Hepatic stellate cell (primary cell): ENCODE measurements around the gene UCHL1.
"Not testable (repeated sequence)": the region's sequence is repeated elsewhere in the genome, so short reads cannot be mapped to it uniquely, and the experiment has no call there.

Experiments used
- DNase-seq: peaks from one replicate; pipeline ENCODE4 v3.0.0; 2011; ENCODE audit warnings: low spot score

Gene UCHL1

DNA sequence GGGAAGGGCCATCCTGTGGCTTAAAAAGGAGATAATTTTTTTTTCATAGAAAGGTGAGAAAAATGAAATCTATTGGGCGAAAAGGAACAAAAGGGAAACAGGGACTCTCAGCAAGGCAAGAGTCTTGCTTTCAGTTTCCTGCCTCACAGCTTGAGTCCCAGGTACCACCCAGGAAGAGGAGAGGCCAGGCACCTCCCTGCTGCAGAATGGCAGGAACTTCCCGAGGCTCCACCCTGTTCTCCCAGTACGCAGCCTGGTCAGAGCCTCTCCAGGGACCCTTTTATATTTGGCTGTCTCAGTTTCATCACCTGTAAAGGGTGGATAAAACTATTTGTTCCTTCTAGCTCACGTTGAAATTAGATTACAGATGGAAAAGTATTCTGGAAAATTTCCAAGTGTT lies 33.8 kb downstream of the UCHL1 start:
- no peak for DNase-seq

DNA sequence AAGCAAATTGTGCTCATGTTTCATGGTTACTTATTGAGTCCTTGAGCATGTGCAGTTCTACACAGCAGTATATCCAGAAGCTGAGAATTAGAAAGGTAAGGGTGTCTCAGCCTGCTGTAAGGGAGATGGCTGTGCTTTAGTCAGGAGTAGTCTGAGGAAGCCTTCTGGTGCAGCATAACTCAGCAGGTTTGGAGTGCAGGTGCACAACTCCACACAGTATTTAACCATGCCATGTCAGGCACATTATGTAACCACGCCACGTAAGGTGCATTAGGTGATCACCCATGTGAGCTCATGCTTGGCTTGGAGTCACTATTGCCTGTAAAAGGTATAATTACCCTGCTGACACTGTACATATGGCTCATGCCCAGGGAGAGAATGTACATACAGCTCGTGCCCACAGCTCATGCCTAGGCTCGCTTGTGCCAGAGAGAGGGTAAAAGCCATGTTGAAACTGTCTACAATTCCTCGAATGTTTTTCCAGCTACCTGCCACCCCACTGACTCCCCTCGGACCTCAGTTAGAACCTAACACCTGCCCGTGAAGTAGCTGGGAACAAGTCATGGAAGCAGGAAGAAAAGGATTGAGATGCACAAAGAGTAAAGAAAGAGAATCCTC lies 37.8 kb downstream of the UCHL1 start:
- DNase-seq: no peak

DNA sequence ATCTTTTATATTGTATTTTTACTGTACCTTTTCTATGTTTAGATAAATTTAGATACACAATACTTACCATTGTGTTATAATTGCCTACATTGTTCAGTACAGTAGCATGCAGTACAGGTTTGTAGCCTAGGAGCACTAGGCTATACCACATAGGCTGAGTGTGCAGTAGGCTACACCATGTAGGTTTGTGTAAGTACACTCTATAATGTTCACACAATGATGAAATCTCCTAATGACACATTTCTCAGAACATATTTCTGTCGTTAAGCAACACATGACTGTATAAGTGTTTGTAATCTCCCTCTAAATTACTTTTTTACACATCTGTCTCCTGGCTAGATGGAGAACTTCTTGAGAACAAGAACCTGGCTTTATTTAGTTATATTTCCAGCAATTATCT lies 40.3 kb downstream of the UCHL1 start:
- DNase-seq: no peak

DNA sequence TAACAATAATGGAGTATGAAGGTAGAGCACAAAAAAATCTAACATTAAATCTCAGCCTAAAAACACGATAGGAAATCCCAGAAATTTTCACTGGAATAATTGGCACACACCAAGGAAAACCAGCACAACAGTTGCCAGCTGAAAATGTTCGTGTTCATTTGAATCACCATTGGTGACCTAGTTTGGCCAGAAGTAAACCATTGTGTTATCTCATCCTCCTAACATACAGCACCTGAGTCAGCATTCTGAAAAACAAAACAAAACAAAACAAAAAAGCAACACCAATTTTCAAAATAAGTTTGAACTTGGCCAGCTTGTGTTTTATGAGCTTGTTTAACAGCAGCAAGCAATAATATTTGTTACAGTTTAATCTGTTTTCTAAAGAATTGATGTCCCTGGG lies 41.1 kb downstream of the UCHL1 start:
- DNase-seq: no peak

DNA sequence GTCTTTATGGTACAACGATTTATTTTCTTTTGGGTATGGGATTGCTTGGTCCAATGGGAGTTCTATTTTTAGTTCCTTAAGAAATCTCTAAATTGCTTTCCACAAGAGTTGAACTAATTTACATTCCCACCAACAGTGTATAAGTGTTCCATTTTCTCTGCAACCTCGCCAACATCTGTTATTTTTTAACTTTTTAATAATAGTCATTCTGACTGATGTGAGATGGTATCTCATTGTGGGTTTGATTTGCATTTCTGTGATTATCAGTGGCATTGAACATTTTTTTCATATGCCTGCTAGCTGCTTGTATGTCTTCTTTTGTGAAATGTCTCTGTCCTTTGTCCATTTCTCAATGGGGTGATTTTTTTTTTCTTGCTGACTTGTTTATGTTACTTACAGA lies 42.8 kb downstream of the UCHL1 start:
- DNase-seq: no peak

DNA sequence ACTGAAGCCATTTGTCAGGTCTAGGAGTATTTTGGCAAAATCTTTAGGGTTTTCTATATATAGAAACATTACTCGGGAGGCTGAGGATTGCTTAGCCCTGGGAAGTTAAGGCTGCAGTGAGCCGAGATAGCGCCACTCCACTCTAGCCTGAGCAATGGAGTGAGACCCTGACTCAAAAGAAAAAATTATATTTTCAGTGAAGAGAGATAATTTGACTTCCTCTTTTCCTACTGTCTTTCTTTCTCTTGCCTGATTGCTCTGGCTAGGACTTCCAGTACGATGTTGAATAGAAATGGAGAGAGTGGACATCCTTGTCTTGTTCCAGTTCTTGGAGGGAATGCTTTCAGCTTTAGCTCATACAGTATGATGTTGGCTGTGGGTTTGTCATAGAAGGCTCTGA lies 44.4 kb downstream of the UCHL1 start:
- DNase-seq: no peak

DNA sequence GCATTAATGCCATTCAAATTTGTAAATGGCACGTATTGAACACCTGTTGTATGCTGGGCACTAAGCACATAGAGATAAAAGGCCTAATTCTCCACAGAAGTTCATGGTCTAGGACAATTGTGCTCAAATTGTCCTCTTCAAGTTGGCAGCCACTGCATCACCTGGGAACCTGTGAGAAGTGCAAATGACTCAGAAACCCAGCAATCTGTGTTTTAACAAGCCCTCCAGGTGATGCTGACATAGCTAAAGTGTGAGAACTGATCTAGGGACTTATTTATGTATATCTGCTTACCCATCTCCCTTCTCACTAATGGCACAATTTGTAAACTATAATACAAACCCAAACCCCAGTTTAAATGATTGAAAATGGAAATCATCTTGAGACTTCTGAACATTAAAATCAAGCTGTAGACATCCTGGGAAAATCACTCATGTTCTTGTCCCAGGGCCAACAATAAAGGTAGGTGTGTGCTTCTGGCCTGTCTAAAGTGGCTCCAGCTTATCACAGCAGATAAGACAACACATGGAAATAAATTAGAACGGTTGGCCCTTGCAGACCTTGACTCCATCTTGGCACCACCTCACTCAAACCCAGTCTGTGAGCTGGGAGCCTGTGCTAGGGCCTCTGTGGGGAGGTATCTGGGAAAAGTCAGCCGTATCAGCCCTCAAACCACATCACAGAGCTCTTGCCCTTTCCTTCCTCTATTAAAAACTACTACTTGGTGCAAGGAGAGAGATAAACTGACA lies 46.8 kb downstream of the UCHL1 start:
- no peak for DNase-seq

DNA sequence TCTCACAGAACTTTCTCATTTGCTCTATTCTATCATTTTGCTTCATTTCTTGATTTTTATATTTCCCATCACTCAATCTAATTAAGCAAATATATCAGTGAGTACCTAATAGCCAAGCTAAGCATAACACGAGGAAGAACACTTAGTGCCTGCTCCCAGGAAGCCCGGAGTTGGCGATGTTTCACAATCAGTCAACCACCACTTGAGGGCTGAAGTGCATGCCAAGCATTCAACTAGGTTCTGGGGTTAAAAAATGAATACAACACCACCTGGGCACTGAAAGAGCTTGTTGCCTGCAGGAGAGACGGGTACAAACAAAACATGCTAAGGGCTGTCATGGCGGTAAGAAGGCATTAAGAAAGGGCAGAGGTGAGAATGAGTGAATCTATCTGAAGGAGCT lies 47.5 kb downstream of the UCHL1 start:
- DNase-seq: no peak

DNA sequence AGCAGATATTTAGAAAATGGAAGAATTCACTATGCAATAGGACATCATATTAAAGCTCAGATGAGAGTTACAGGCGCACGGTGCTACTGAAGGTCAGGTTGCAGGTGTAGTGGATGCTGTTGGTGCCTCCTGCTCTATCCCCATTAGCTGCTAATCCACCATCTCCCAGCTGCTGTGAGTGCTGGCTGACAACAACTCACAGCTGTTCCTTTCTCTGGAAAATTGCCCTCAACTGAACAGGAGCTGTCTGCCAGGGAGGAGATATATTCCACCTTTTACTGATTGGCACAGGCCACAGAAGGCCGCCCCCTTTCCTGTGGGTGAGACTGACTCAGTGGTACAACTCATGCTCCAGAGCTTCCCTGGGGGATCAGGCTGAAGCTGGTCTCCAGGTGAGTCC lies 48.7 kb downstream of the UCHL1 start:
- no peak for DNase-seq

DNA sequence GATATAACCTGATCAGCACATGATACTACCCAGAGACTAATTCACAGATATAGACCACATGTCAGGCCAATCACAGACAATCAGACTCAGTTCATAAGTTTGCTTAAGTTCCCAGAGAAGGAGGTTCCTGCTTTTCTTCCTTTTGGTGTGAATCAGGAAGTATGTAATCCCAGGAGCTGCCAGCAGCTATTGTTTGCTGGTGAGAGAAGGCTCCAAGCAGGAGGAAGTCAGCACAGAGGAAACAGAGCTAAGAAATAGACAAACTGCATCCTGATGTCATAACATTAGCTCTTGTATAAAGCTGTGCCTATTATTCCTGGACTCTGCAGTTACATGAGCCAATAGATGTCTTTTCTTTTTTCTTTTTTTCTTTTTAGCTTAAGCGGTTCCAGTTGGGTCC lies 50.9 kb downstream of the UCHL1 start:
- no peak for DNase-seq

DNA sequence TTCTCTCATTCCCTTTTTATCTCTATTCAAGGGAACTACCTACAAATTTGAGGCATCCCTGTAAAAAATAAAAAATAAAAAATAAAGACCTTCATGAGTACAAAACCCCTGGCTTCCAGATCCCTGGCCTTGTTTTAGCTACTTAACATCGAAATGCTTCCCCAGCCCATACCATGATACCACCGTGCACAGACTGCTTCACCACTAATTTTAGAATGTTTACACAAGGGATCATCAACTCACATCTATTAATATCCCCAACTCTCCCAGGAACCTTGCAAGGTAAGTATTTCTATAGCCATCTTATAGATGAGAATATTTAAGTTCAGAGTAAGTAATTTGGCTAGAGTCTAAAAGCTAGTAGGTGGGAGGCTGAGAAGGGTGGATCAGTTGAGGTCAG lies 51.7 kb downstream of the UCHL1 start:
- DNase-seq: no peak

DNA sequence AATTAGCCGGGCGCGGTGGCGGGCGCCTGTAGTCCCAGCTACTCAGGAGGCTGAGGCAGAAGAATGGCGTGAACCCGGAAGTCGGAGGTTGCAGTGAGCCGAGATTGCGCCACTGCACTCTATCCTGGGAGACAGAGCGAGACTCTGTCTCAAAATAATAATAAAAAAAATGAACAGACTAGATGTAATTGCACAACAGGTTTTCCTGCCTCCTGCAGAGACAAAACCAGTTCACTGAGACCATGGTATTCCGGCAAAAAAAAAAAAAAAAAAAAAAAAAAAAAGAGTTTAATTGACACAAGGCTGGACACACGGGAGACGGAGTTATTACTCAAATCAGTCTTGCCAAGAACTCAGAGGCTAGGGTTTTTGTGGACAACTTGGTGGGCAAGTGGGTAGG lies 58.7 kb downstream of the UCHL1 start:
- not testable (repeated sequence) for DNase-seq

DNA sequence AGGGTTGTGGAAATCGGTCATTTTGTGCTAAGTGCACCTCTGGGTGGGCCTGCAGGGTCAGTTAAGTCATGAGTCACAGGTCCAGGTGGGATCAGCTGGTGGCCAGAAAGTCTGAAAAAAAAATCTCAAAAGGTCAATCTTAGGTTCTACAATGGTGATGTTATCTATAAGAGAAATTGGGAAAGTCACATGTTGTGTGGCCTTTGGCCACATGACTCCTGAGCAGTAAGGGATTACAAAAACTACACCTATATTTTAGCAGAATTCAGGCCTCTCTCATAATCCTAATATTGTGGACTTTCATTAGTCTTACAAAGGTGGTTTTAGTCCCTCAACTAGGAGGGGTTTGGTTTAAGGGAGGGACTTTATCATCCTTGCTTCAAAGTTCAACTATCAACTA lies 59.1 kb downstream of the UCHL1 start:
- no peak for DNase-seq
